GM18502 (cell line): Measurements from ENCODE around the gene MDC1.

Source experiments
- ATAC-seq: cut with Tn5 transposase; IDR thresholded peaks from one replicate; pipeline ENCODE4 v1.9.1; 2021; ENCODE audit warnings: mild to moderate bottlenecking; ENCODE audit not compliant: unreplicated experiment, poor library complexity

Gene MDC1

DNA sequence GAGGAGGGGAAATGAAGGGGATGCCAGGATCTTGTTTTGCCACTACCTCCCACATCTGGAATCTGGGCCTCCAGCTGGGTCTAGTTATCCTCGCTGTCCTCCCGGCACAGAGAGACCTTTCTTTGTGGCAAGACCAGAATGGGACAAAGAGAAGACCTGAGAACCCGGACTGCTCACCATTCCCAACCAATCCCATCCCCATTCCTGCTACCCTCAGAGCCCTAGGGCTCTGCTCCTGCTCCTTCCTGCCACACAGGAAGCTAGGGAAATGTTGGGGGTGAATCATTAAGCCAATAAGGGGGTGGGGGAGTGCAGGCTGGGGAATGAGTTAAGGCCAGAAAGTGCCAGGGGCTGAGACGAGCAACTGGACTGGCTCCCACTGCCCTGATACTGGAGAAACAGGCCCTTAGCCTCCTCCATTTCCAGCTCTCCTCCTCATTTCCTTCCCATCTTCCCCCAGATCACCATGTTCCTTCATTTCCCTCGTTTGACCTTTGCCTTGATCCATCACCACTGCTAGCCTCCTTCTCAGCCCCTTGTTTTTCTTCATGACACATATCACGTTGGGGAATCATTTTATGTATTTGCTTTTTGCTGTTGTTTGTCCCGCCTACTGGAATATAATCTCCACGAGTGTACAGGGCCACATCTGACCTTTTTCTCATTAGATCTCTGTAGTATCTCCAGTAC lies 31.9 kb upstream of the MDC1 start:
- no peak for ATAC-seq

DNA sequence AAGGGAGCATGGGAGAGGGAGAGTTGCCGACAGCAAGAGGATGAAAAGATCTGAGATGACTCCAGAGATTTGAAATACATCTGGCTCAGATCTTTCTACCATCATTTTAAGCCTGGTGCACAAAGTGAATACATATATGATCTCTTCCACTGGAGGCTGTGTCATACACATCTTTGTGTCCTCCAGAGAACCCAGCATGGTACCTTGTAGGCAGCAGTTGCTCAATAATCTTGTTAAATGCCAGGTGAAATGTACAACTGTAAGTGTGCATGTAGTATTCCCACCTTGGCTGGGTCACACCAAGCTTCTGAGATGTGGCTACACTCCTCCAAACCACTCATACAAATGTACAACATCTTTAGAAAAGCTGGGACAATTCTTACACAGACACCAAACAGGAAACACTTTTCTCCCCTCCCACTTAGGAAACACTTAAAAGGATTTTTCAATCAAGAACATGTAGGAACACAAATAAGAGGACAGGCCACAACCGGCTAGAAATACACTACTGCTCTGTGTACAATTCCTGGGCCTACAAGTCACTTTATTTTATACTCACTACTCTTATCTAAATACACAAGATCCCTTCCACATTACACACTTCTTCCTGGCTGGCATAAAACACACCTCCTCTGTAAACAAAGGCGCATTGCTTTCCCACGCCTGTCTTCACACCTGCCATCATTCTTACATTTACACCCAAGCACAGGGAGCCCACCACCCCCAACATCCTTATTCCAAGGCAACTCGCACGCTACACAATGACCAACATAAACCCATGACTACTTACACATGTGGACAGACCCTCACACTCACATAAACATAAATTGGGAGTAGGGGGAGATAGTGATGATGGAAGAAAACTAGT lies 31.1 kb upstream of the MDC1 start:
- no peak for ATAC-seq

DNA sequence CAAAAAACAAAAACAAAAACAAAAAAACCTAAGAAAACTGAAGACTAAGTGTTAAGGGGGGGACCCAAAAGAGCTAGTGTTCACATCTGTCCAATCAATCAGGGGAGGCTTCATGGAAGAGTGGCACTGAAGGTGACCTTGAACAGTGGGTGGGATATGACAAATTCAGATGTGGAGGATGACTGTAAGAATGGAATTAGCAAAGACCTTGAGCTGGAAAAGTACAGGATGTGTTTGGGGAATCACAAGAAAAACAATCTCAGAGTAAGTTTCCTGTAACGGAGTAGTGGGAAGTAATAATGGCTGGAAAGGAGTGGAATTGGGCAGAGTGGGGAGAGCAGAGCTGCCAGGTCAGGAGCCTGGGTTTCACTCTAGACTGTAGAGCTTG lies 30.2 kb upstream of the MDC1 start:
- no peak for ATAC-seq

DNA sequence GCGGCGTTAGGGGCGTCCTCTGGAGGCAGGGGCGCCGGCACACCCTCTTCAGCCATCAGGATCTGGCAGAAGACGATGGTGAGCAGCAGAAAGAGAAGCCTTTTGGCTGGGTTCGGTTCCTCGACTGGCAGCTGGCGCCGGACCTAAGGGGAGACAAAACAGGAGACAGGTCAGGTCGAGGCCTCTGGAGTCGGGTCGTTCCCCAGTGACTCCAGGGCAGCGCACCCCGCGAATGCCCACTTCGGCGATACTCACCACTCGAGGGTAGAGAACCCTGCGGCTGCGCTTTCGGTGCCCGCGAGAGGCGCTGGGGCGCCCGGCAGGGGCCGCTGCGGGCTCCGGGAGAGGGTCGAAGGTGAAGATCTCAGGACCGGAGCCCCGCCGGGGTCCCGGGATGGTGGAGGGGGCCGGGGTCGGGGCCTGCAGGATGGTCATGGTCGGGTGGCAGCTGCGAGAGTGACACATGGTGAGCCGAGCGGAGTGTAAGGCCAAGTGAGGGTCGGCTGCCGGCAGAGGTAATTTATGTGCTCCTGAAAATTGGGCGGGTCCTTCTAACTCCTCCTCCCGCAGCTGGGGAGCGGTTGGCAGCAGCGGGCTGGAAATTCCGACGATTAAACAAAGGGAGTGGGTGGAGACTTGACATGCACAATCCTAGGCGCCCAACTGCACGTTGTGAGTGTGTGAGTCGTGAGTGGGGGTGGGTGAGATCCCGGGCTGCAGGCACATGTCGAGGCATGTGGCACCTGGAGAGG lies 27.1 kb upstream of the MDC1 start, which contains the start of gene IER3:
IER3 (minus strand) TSS at position 494 of the 752 bp plus-strand sequence; CDS start at position 465, 29 bp downstream.
- ATAC-seq = no peak

DNA sequence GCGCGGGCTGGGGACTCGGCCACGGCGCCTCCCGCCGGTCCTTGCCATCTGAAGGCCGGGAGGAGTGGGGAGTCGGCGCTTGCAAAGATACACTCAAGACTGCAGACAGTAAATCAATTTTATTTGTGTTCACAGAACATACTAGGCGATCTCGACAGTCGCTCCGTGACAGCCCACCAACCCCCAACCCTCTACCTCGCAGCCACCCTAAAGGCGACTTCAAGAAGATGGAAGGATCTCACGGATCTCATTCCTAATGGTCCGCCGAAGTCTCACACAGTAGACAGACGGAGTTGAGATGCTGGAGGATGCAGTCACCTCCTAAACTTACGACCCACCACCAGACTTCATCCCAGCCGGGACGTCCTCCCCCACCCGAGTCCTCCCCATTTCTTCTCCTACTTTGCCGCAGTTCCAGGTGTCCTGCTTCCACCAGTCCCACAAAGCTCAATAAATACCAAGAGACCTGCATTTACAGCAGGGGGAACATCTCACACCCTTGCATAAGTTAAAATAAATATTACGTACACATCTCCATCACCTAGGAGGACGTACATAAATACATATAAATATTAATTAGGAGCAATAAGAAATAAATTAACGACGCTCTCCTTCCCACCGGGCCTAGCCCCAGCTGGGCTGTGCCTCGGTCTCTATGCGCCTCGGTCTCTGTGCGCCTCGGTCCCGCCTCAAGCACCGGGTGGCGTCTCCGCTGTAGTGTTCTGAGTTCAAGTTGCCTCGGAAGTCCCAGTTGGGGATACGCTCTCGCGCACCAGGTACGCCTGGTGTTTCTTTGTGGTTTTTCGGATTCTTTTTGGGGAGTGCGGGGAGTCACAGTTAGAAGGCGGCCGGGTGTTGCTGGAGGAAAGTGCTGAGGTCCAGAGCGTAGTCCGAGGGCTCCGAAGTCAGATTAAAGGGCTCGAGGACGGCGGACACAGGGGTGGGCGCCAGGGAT lies 26.3 kb upstream of the MDC1 start:
- no peak for ATAC-seq

DNA sequence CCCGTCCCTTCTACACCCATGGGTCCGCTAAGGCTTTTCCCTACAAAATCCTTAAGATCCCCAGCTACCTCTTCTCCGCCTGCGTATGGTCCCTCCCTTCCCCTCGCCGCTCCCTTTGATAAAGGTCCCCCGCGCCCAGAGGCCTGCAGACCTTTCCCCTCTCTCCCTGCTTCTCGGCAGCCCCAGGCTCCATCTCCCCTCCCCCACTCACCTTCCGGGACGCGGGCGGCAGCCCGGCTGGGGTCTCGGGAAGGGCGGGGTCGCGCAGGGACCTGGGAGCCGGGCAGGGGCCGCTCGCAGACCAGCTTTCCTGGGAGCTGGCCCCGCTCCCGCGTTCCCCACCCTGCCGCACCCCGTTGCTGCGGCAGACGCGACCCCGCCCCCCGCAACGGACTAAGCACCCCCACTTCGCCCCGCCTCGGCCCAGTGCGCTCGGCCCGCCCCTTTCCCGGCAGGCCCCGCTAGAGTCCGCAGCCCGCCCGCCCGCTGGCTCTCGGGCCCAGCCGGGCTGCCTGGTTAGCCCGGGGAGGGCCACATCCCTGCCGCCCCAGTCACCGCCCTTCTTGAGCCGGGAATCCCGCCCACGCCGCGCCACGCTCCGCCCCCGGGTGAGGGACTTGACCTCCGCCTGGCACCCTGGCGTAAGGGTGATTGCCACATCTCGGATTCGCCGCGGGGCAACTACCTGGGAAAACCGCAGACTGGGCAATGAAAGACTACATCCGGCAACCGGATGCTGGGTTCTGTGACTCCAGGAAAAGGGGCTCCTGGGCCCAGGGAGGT lies 25.4 kb upstream of the MDC1 start, which contains the start of gene FLOT1:
FLOT1 (minus strand) TSS at position 372 of the 783 bp plus-strand sequence. CDS start 498 bp downstream, outside the sequence.
- ATAC-seq = peak; percentile 78

DNA sequence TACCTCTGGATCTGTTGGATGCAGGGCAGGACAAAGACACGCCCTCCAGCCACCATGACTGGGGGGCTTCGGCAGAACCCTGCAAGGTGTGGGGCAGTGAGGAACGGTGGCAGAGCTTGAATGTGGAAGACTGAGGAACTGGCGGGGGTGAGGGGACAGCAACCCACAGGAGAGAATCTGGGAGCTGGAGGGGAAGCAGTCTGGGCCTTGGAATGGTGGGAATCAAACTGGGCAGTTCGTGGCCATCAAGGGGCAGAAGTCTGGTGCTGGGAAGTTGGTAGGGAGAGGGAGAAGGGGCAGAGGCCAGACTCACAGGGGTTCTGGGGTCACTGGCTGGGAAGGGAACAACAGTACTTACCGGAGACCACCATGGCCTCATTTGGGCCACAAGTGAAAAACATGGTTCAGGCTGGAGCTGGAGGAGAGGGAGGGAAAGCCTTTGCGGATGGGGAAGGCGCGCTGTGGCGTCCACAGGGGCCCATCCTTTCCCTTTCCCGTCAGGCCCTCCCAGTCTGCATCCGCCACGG lies 24.8 kb upstream of the MDC1 start:
- no peak for ATAC-seq

DNA sequence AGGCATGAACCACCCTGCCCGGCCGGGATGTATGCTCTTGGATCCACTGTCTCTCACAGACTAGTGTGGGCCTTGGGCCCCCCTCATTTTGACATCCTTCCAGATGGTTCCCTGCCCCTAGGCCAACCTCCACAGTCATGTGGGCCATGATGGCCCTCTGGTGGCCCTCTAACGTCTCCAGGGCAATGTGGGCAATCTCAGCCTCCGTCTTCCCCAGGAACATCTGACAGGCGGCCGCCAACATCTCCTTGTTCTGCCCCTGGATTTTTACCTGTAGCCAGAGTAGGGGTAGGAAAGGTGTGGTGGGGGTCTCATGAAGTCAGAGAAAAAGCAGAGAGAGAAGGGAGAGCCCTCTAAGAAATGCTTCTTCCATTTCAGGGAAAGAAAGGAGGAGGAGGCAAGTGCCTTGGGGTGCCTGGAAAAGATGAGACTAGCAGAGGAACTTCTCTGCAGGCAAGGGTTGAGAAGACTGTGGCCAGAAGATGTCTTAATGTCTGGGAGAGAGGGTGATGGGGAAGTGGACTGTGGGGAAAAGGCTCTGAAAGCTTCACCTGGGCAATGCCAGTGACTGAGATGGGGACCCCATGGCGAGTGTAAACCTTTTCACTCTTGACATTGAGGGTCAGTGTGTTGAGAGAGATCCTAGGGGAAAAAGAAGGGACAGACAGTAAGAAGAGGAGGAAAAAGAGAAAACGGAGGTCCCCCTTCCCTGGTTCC lies 24.1 kb upstream of the MDC1 start:
- ATAC-seq = no peak

DNA sequence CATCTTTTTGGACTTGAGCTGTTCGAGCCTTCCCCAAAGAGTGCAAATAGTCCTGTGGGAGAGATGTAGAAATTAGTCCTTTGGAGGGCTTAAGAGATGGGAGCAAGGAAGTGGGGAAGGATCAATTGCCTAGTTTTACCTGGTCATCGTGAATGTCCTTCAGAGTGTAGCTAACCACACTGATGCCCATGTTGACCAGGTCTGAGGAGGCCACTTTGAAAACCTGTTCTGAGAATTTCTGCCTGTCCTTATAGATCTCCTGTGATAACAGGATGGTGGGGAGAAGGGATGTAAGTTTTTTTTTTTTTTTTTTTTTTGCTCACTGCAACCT lies 23.4 kb upstream of the MDC1 start:
- ATAC-seq = no peak

DNA sequence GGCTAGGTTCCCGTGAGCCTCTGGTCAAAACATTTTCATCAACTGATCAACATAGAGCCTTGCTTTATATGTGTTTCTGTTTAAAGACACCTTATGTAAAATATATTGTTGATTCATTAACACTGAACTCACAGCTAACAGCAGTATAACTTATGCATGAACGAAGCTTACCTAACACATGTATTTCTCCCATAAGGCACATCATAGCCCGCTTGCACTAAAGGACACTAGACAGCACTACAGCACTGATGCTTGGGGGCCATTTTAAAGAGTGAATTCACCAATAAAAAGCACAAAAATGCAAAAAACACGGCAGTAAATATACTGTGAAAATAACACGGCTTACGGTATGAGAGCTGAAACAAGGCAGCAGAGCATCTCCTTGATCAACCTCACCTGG lies 21.5 kb upstream of the MDC1 start:
- no peak for ATAC-seq

DNA sequence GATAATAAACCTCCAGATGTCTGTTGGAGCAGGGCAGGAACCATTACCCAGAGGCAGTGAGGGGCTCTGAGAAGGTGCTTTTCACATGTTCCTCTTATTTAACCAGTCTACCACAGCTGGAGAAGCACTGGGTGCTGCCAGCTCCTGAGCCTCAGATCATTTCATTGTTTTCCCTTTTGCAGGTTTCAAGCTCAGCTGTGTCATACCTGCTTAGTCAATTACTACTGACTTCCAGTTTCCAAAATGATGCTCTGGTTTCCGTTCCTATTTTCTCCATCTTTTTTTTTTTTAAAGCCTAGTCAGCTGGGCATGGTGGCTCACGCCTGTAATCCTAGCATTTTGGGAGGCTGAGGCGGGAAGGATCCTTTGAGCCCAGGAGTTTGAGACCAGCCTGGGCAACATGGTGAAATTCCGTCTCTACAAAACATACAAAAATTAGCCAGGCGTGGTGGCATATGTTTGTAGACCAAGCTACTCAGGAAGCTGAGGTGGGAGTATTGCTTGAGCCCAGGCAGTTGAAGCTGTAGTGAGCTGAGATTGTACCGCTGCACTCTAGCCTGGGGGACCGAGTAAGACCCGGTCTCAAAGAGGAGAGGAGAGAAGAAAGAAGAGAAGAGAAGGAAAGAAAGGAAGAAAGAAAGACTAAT lies 18.7 kb upstream of the MDC1 start:
- ATAC-seq = peak; percentile 45

DNA sequence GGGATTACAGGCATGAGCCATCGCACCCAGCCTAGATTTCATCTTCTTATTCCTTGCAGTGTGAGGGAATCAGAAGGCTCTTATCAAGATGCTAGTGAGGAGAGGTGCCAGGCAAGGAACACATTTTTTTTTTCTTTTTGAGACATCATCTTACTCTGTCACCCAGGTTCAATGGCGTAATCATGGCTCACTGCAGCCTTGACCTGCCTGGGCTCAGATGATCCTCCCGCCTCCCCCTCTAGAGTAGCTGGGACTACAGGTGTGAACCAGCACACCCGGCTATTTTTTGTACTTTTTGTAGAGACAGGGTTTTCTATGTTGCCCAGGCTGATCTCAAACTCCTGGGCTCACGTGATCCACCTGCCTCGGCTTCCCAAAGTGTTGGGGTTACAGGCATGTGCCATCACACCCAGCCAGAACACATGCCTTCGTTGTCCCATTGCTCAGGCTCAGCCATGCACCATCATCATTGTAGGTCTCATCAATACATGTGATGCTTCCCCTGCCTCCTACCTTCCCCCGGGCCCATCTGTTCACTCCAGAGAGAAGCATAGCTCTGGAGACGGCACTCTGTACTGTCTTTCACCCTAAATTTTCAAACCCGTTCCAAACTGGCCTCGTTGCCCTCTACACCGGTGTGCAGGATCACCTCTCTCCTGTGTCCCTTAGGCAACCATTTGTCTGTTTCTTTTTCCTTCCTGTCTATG lies 15.3 kb upstream of the MDC1 start:
- no peak for ATAC-seq

DNA sequence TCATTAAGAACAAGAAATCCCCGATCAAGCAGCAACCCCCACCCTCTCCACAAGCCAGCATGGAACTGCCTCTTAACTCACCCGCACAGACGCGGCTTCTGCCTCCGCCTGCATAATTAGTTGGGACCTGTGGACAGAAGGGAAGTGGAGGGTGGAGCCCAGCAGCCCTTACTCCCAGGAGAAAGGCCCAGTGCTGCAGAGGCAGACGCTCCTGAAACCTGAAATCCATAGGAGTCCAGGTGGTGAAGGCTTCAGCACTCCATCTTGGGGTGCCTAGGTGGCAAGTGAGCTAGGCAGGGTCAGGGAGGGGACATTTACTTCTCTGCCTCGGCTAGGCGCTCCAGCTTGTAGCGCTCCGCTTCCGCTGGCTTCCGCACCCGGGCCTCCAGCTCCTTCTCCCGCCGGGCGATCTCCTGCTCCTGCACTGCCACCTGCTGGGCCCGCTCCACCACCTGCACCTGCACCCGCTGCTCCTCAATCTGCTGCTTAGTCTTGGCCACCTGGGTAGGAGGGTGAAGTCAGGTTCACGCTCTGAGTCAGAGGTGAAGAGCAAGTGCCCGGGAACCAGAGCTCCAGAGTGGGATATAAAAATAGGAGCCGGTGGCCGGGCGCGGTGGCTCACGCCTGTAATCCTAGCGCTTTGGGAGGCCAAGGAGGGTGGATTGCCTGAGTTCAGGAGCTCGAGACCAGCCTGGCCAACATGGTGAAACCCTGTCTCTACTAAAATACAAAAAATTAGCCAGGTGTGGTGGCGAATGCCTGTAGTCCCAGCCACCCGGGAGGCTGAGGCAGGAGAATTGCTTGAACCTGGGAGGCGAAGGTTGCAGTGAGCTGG lies 13.7 kb upstream of the MDC1 start:
- peak; percentile 65 for ATAC-seq

DNA sequence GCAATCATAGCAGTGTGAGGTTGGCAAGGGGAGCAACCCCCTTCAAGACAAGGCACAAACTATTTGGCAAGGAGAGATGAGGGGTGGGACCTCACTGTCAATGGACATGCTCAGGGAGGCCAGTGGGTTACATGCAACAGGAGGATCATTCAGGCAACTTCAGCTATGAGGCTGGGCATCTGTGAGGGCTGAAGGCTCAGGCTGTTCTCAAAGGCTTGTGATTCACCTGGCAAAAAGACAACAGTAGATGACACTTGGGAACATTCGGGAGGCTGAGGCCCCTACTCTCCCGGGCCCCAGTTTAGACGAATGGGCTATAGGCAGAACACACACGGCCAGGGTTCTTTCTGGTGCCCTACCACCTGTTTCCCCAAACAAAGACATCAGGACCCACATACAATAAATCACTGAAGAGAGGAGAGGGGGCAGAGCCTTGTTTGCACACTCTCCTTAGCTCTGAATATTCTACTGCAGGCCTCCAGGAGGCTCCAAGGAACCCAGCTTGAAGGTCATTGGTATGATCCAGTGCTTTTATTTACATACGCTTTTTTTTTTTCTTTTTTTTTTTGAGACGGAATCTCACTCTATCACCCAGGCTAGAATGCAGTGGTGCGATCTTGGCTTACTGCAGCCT lies 11.0 kb upstream of the MDC1 start:
- ATAC-seq = no peak

DNA sequence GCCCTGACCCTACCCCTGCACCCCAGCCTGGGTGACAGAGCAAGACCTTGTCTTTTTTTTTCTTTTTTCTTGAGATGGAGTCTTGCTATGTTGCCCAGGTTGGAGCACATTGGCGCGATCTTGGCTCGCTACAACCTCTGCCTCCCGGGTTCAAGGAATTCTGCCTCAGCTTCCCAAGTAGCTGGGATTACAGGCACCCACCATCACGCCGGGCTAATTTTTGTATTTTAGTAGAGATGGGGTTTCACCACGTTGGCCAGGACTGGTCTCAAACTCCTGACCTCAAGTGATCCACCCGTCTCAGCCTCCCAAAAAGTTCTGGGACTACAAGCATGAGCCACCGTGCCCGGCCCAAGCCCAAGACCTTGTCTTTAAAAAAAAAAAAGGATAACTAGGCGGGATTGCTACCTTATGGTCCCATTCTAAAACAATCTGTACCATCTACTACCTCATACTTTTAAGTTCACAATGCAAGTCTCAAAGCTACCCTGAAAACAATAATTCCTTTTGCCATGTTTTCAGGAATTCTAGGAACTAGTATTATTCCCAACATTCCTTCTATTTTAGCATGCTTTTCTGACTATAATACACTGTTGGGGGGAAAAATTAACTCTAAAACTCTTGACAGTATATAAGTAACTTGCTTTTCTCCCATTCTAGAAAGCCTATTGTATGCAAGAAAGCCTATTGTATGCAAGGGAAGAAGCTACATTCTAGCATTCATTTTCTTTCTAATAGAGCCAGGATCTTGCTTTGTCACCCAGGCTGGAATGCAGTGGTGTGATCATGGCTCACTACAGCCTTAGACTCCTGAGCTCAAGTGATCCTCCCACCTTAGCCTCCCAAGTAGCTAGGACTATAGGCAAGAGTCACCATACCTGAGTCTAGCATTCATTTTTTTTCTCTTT lies 9.7 kb upstream of the MDC1 start:
- ATAC-seq = no peak
